GM21381 (cell line): ENCODE results near the gene PABPC1L.
A peak's percentile ranks its signal among the peaks of the same experiment; 100 is the strongest.

ENCODE experiments used
- ATAC-seq: cut with Tn5 transposase; IDR thresholded peaks from one replicate; pipeline ENCODE4 v1.9.1; 2021; ENCODE audit warnings: mild to moderate bottlenecking, moderate library complexity; ENCODE audit not compliant: unreplicated experiment

Gene PABPC1L

GRCh38 chr20:44966030-44966961 is 56.4 kb downstream of the PABPC1L start, which contains the start of gene STK4:
STK4 (plus strand) TSS chr20:44966512; CDS start chr20:44966569, 57 bp downstream.
- peak; percentile 71 for ATAC-seq

DNA sequence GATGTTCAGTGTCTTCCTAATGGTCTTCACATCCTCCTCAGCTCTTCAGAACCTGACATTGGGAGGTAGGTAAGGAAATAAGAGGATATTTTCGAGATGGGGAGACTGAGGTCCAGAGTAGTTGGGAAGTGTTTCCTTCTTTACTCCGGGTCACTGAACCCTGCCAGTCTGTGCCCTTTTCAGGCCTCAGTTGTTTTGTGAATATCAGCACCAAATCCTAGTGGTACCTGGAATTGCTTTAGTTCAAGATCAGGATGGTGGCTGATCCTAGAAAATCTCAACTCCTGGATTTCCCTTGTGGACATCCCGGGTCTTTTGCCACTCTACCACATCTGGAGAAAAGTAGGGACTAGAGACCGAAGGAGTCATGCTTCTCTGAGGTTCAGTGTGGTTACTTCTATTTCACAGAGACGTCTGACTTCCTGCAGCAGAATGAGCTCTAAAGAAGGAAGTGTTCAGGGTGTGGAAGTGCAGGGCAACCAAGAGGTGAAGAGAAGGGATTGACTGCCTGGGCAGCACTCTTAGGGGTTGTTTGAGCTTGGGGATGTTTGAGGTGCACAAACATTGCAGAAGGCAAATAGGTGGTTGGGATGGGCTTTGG is 57.4 kb downstream of the PABPC1L start:
- ATAC-seq: no peak

DNA sequence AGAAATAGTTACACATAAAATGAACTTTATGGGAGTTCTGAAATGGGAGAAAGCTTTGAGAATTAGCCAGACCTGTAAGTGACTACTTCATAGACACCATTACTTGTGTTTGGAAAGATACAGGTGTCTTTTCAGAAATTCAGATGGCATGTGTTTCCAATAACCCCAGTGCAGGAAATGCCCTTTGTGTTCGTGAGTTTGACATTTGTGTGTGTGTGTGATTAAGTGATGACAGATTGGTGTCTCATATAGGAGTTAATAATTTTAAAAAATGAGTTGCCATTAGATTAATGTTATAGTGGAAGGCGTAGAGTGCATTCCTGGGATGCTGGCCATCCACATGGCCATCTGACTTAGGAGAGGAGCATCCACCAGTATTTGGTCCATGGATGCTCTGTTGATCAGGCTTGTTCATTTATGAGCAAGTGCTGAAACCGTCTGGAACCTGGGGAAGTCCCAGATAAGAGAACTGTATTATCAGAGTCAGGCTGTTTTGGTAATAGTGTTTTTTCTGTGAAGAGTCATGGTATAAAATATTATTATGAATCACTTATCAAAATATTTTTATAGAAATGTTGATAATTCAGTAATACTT is 59.5 kb downstream of the PABPC1L start:
- no peak for ATAC-seq

GRCh38 chr20:44970243-44970757 is 60.4 kb downstream of the PABPC1L start:
- ATAC-seq: no peak

DNA sequence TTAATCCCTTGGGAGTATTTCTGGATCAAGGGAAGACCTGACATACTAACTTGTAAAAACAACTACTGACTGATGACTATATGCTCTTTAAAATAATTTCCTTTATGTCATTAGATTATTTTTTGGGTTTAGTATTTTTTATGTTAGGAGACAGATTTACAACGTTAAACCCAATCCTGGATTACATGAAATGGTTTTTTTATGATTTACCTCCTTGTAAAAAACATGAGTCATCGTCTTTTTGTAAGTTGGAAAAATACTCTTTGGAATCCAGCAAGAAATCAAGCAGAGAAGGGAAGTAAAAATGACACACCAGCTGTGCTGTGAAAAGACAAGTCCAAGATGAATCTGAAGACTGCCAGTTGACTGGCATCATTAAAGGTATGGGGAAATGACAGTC is 63.2 kb downstream of the PABPC1L start:
- no peak for ATAC-seq

DNA sequence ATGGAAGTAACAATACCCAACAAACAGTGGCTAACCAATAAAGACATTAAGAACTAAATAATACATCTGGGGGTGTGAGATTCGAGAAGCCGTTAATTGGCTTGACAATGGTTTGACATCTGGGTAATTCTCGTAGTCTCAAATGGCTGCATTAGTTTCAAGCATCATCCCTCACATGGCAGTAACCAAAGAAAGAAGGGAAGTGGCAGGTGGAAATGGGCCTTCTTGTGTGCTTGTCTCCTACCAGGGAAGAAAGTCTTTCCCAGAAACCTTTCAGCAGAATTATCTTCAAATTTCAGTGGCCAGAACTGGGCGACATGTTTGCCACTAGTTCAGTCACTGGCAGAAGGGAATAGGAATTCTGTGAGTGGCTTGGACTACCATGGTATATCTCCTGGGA is 66.8 kb downstream of the PABPC1L start:
- no peak for ATAC-seq

DNA sequence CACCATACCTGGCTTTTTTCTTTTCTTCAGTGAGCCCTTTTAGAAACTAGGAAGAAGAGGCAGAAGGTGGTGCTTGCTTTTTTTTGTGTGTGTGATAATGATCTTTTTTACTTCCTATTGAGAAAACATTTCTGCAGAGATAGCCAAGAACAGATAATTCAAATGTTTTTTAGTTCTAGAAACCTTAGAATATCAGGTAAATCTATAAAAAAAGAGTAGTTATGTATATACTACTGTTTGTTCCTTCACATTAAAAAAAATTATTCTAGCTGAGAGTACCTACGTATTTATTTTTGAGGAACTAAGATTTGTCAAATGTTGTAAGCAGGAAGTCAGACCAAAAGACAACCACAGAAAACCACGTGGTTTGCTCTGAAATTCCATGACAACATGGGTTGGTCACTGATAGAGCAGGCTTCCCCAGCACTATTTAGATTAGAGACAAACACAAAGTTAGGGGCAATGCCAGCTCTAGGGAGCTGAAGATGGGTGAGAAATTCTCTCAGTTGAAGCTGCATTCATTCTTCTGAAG is 69.3 kb downstream of the PABPC1L start:
- peak; percentile 80 for ATAC-seq

DNA sequence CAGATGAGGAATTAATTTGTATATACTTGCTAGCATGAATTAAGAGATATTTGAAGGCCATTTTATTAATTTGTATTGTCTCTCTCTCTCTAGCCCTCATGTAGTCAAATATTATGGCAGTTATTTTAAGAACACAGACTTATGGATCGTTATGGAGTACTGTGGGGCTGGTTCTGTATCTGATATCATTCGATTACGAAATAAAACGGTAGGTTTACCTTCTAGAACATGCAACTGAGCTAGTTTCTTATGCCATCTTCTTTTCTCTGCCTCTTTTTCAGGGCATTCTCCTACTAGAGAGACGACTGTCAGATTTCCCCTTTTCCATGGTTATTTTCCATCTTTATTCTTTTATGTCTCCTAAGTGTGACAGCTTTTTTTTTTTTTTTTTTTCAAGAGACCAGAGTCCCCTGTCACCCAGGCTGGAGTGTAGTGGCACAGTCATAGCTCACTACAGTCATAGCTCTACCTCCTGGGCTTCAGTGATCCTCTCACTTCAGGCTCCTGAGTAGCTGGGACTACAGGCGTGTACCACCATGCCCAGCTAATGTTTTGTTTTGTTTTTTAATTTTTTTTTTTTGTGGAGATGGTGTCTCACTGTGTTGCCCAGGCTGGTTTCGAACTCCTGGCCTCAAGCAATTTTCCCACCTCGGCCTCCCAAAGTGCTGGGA is 72.0 kb downstream of the PABPC1L start:
- no peak for ATAC-seq

DNA sequence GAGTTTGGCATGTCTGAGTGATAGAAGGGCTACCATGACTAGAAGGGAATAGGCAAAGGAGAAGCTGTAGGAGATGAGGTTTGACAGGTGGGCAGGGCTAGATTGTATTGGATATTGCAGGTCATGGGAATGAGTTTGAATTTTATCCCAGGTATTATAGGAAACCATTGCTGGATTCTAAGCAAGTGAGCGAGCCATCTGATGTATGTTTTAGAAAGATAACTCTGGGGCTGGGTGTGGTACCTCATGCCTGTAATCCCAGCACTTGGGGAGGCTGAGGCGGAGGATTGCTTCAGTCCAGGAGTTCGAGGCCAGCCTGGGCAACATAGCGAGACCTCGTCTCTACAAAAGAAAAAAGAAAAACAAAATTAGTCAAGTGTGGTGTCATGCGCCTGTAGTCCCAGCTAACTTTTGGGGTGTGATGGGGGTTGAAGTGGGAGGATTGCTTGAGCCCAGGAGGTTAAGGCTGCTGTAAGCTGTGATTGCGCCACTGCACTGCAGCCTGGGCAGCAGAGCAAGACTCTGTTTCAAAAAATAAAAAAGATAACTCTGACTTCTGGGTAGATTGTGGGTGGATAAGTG is 73.3 kb downstream of the PABPC1L start:
- ATAC-seq: no peak

DNA sequence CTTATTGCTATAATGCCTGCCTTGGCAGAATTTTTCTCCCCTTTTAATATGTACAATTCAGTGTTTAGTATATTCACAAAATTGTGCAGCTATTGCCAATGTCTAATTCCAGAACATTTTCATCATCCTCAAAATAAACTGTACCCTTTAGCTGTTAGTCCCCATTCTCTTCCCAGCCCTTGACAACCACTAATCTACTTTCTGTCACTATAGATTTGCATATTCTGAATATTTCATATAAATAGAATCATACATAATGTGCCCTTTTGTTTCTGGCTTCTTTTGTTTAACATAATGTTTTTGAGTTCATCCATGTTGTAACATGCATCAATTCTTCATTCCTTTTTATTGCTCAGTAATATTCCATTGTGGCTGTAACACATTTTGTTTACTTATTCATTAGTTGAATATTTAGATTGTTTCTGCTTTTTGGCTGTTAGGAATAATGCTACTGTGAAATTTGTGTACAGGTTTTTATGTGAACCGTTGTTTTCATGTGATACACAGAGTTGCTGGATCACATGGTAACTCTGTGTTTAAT is 78.8 kb downstream of the PABPC1L start:
- ATAC-seq: no peak
